GM23338 (cell line): ENCODE measurements around the gene PCDHGA1. TPM values are rescaled to one million over a fixed set of nuclear protein-coding genes. Genes with fewer than 3 reads are reported as not detected.

Source experiments
- ATAC-seq: fragments of 200-7000 bp; cut with Tn5 transposase; 3 replicates; pipeline ENCODE4 v1.9.1; 2020
- DNase-seq: peaks from one replicate; pipeline ENCODE4 v3.0.0-alpha.2; 2015; ENCODE audit warnings: low spot score
- H2AFZ ChIP-seq: fragments of 200-600 bp; sonication (generic); 2 replicates; pipeline ENCODE4 v1.8.0; 2016; ENCODE audit warnings: antibody characterized with exemption, mild to moderate bottlenecking, moderate library complexity
- H3F3A ChIP-seq: fragments of 200-600 bp; sonication (generic); replicated peaks from 2 replicates; pipeline ENCODE4 v1.8.0; 2017; ENCODE audit warnings: antibody characterized with exemption, mixed run types, low read depth
- H3K27ac ChIP-seq: fragments of 200-600 bp; sonication (generic); 2 replicates; pipeline ENCODE4 v1.6.1; 2016; ENCODE audit warnings: low read depth
- H3K27me3 ChIP-seq: fragments of 200-600 bp; sonication (generic); 2 replicates; pipeline ENCODE4 v1.8.0; 2016; ENCODE audit warnings: mild to moderate bottlenecking, mixed run types, moderate library complexity; ENCODE audit not compliant: insufficient read depth
- H3K36me3 ChIP-seq: fragments of 200-600 bp; sonication (generic); 2 replicates; pipeline ENCODE4 v1.8.0; 2016; ENCODE audit warnings: mild to moderate bottlenecking; ENCODE audit not compliant: insufficient read depth
- H3K4me1 ChIP-seq: fragments of 200-600 bp; sonication (generic); 2 replicates; pipeline ENCODE4 v1.8.0; 2016; ENCODE audit warnings: mild to moderate bottlenecking, moderate library complexity; ENCODE audit not compliant: insufficient read depth
- H3K4me2 ChIP-seq: fragments of 200-600 bp; sonication (generic); 2 replicates; pipeline ENCODE4 v1.7.1; 2017; ENCODE audit warnings: mixed run types
- H3K4me3 ChIP-seq: fragments of 200-600 bp; sonication (generic); 2 replicates; pipeline ENCODE4 v1.6.1; 2016; ENCODE audit warnings: mixed run types
- H3K79me2 ChIP-seq: fragments of 200-600 bp; sonication (generic); replicated peaks from 2 replicates; pipeline ENCODE4 v1.8.0; 2017; ENCODE audit warnings: mild to moderate bottlenecking; ENCODE audit not compliant: insufficient read depth
- H3K9me2 ChIP-seq: fragments of 200-600 bp; sonication (generic); 2 replicates; pipeline ENCODE4 v1.8.0; 2017; ENCODE audit not compliant: insufficient read depth
- H4K20me1 ChIP-seq: fragments of 200-600 bp; sonication (generic); replicated peaks from 2 replicates; pipeline ENCODE4 v1.8.0; 2017; ENCODE audit warnings: mild to moderate bottlenecking; ENCODE audit not compliant: insufficient read depth
- H3K27ac Mint-ChIP-seq: 2 replicates; pipeline ENCODE4 v1.8.0; 2020; ENCODE audit warnings: inconsistent platforms, mild to moderate bottlenecking, moderate library complexity, mixed read lengths
- H3K27me3 Mint-ChIP-seq: 3 replicates; pipeline ENCODE4 v1.8.0; 2022; ENCODE audit warnings: low read depth, mild to moderate bottlenecking, moderate library complexity, mixed read lengths, inconsistent platforms; ENCODE audit not compliant: insufficient read depth, poor library complexity
- H3K36me3 Mint-ChIP-seq: 3 replicates; pipeline ENCODE4 v1.8.0; 2021; ENCODE audit warnings: low read depth, mild to moderate bottlenecking, inconsistent platforms, moderate library complexity, mixed read lengths
- H3K4me1 Mint-ChIP-seq: 3 replicates; pipeline ENCODE4 v1.8.0; 2020; ENCODE audit warnings: mild to moderate bottlenecking, inconsistent platforms, mixed read lengths
- H3K4me3 Mint-ChIP-seq: 3 replicates; pipeline ENCODE4 v1.8.0; 2021; ENCODE audit warnings: moderate library complexity, mild to moderate bottlenecking, inconsistent platforms, mixed read lengths
- H3K9me3 Mint-ChIP-seq: 3 replicates; pipeline ENCODE4 v1.8.0; 2020; ENCODE audit warnings: moderate library complexity, mild to moderate bottlenecking, inconsistent platforms, mixed read lengths
- CREB1 ChIP-seq: fragments of 250-450 bp; sonication (Bioruptor Pico); IDR thresholded peaks from 2 replicates; pipeline ENCODE4 v1.5.0; 2020; ENCODE audit warnings: low read depth, mild to moderate bottlenecking, moderate library complexity
- CTCF ChIP-seq, 2 experiments: fragments of 200-600 bp in 1 of 2; sonication (generic) in 1 of 2; conservative IDR thresholded peaks; 2 replicates each; pipeline versions ENCODE4 v1.5.1 to v1.6.1; 2016 to 2017; ENCODE audit warnings: antibody characterized with exemption in 2 of 2, low read depth in 2 of 2, mild to moderate bottlenecking in 2 of 2, moderate library complexity in 1 of 2
- ETS1 ChIP-seq: IDR thresholded peaks from 2 replicates; pipeline ENCODE4 v1.6.1; 2016; ENCODE audit warnings: antibody characterized with exemption
- EZH2 ChIP-seq: fragments of 200-600 bp; sonication (generic); IDR thresholded peaks from one replicate; pipeline ENCODE4 v1.8.0; 2017; ENCODE audit warnings: antibody characterized with exemption, mild to moderate bottlenecking, low read depth; ENCODE audit not compliant: unreplicated experiment
- EZH2phosphoT487 ChIP-seq: fragments of 200-600 bp; sonication (generic); IDR thresholded peaks from one replicate; pipeline ENCODE4 v1.8.1; 2018; ENCODE audit warnings: antibody characterized with exemption; ENCODE audit not compliant: unreplicated experiment
- JUNB ChIP-seq: IDR thresholded peaks from one replicate; pipeline ENCODE4 v1.6.1; 2016; ENCODE audit warnings: antibody characterized with exemption; ENCODE audit not compliant: unreplicated experiment
- NANOG ChIP-seq: IDR thresholded peaks from 2 replicates; pipeline ENCODE4 v1.6.1; 2016; ENCODE audit warnings: antibody characterized with exemption, borderline replicate concordance
- POLR2AphosphoS5 ChIP-seq: IDR thresholded peaks from 2 replicates; pipeline ENCODE4 v1.6.1; 2016; ENCODE audit warnings: antibody characterized with exemption, low read depth
- REST ChIP-seq: IDR thresholded peaks from one replicate; pipeline ENCODE4 v1.6.1; 2018; ENCODE audit warnings: antibody characterized with exemption; ENCODE audit not compliant: unreplicated experiment
- STAT1 ChIP-seq: IDR thresholded peaks from one replicate; pipeline ENCODE4 v1.6.1; 2016; ENCODE audit warnings: antibody characterized with exemption; ENCODE audit not compliant: unreplicated experiment
- ZNF331 ChIP-seq: fragments of 250-450 bp; sonication (Bioruptor Pico); IDR thresholded peaks from 2 replicates; pipeline ENCODE4 v1.5.0; 2020; ENCODE audit warnings: low read depth, mild to moderate bottlenecking, moderate library complexity
- ZNF462 ChIP-seq: fragments of 250-450 bp; sonication (Bioruptor Pico); IDR thresholded peaks from 2 replicates; pipeline ENCODE4 v1.5.0; 2020; ENCODE audit warnings: mild to moderate bottlenecking, moderate library complexity
- polyA plus RNA-seq: library from polyadenylated mRNA; unstranded; fragments of >200 nt; fragmentation: Nextera tagmentation; extraction: Ambion mirVana; gene quantifications from 2 replicates; pipeline ENCODE4 v1.2.1, GENCODE V29; 2016
- total RNA-seq: library from RNA; depleted of rRNA; stranded (reverse); fragments of >200 nt; shearing (Covaris generic); gene quantifications from 2 replicates; pipeline ENCODE4 v1.2.3, GENCODE V29; 2014

Gene PCDHGA1
- total and polyA plus RNA-seq, 2 experiments from 2014 or later, result 0.39 to 1.7 TPM

GRCh38 chr5:141510160-141510559, 179.8 kb downstream of the PCDHGA1 start:
- Histone ChIP-seq H3K4me3 (no peak overlapping the region), H3K9me2 (no peaks in the 10 kb centered on the region), H3K27ac (no peak overlapping the region), H3K4me1 (peaks cover 25% of the 10 kb centered on the region), H4K20me1 (no peaks in the 10 kb centered on the region), H3K4me2 (no peak overlapping the region), H3K79me2 (no peaks in the 10 kb centered on the region), H3K36me3 (no peaks in the 10 kb centered on the region), H3K27me3 (0 out of 2 replicates have a peak, but pooled peaks cover 4% of the 10 kb centered on the region), H2AFZ (no peak overlapping the region), H3F3A (0 out of 2 replicates have a peak, but pooled peaks cover 4% of the 10 kb centered on the region)
- Mint-ChIP-seq H3K4me1 (peaks cover 42% of the 10 kb centered on the region), H3K36me3 (peaks cover 21% of the 10 kb centered on the region), H3K9me3 (no peaks in the 10 kb centered on the region), H3K27me3 (peaks cover 29% of the 10 kb centered on the region), H3K27ac (no peak overlapping the region), H3K4me3 (no peak overlapping the region)
- ATAC-seq (no peak), DNase-seq (no peak)
- TF ChIP-seq ETS1 (no peak), NANOG (no peak), STAT1 (no peak), EZH2 (no peak), JUNB (no peak), REST (no peak), CREB1 (CRISPR knock-in tag) (no peak), CTCF (conservative IDR thresholded peaks at IDR 0.05; ENCODE audit: low read depth in 2 of 2) (no peak), POLR2AphosphoS5 (no peak), ZNF462 (CRISPR knock-in tag) (no peak), ZNF331 (CRISPR knock-in tag) (no peak), EZH2phosphoT487 (no peak)
